HG02884 (cell line): ENCODE measurements around the gene MPST.
"Not testable (repeated sequence)": the region's sequence is repeated elsewhere in the genome, so short reads cannot be mapped to it uniquely, and the experiment has no call there.

Source experiments
- ATAC-seq: cut with Tn5 transposase; IDR thresholded peaks from one replicate; pipeline ENCODE4 v1.9.1; 2021; ENCODE audit warnings: mild to moderate bottlenecking, moderate library complexity; ENCODE audit not compliant: unreplicated experiment

The MPST gene

GRCh38 chr22:37059876-37060449, 40.4 kb downstream of the MPST start:
- no peak for ATAC-seq

- ATAC-seq = no peak
These were observed 41.5 kb downstream of the MPST start for GRCh38 chr22:37060801-37061610.

GRCh38 chr22:37061611-37062375, 42.3 kb downstream of the MPST start:
- no peak for ATAC-seq

- no peak for ATAC-seq
These were observed 42.8 kb downstream of the MPST start for GRCh38 chr22:37062376-37062675.

GRCh38 chr22:37062702-37063381, 43.3 kb downstream of the MPST start:
- no peak for ATAC-seq

GRCh38 chr22:37063431-37064420, 44.2 kb downstream of the MPST start:
- ATAC-seq = no peak

- ATAC-seq = no peak
These were observed 45.0 kb downstream of the MPST start for GRCh38 chr22:37064553-37064952.

GRCh38 chr22:37065180-37065579, 45.6 kb downstream of the MPST start:
- ATAC-seq = no peak

- no peak for ATAC-seq
These were observed 46.4 kb downstream of the MPST start for GRCh38 chr22:37065961-37066360.

- ATAC-seq = no peak
These were observed 47.9 kb downstream of the MPST start for GRCh38 chr22:37067428-37067827.

- ATAC-seq = no peak
These were observed 49.3 kb downstream of the MPST start for GRCh38 chr22:37068859-37069258.

GRCh38 chr22:37069319-37069718, 49.8 kb downstream of the MPST start:
- ATAC-seq = no peak

- ATAC-seq = no peak
These were observed 50.2 kb downstream of the MPST start for GRCh38 chr22:37069719-37070118.

GRCh38 chr22:37070334-37070733, 50.8 kb downstream of the MPST start:
- ATAC-seq = no peak

GRCh38 chr22:37070744-37071143, 51.2 kb downstream of the MPST start:
- ATAC-seq = no peak

- not testable (repeated sequence) for ATAC-seq
These were observed 52.5 kb downstream of the MPST start for GRCh38 chr22:37071850-37072592.

GRCh38 chr22:37072673-37073072, 53.1 kb downstream of the MPST start:
- ATAC-seq = no peak

- no peak for ATAC-seq
These were observed 55.0 kb downstream of the MPST start for GRCh38 chr22:37074537-37074936.

GRCh38 chr22:37075046-37075445, 55.5 kb downstream of the MPST start:
- ATAC-seq = no peak
